ENCODE measurements around the gene SAMD11. TPM values are rescaled to one million over a fixed set of nuclear protein-coding genes. Genes with fewer than 3 reads are reported as not detected.
"Not testable (repeated sequence)": the region's sequence is repeated elsewhere in the genome, so short reads cannot be mapped to it uniquely, and the experiment has no call there.

The SAMD11 gene
- total RNA-seq, 4 donors from 2014 or later, result 1.0 to 40.7 (median 13.8) TPM

GRCh38 chr1:983798-984475, 60.2 kb downstream of the SAMD11 start:
- DNase-seq, result peak; percentile 31 to 58
- Histone ChIP-seq H3K4me1 (no peaks in the 10 kb centered on the region), H3K27me3 (no peaks in the 10 kb centered on the region), H3K9me3 (no peaks in the 10 kb centered on the region), H3K36me3 (no peaks in the 10 kb centered on the region), H3K4me3 (no peak overlapping the region), H3K27ac (no peak overlapping the region)
- TF ChIP-seq, protein P1, sequence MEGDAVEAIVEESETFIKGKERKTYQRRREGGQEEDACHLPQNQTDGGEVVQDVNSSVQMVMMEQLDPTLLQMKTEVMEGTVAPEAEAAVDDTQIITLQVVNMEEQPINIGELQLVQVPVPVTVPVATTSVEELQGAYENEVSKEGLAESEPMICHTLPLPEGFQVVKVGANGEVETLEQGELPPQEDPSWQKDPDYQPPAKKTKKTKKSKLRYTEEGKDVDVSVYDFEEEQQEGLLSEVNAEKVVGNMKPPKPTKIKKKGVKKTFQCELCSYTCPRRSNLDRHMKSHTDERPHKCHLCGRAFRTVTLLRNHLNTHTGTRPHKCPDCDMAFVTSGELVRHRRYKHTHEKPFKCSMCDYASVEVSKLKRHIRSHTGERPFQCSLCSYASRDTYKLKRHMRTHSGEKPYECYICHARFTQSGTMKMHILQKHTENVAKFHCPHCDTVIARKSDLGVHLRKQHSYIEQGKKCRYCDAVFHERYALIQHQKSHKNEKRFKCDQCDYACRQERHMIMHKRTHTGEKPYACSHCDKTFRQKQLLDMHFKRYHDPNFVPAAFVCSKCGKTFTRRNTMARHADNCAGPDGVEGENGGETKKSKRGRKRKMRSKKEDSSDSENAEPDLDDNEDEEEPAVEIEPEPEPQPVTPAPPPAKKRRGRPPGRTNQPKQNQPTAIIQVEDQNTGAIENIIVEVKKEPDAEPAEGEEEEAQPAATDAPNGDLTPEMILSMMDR (IDR thresholded peaks at IDR 0.05), result peak; percentile 65 to 97 (median 82)
- TF ChIP-seq POLR2A (IDR thresholded peaks at IDR 0.05), result no peak
- intact Hi-C loops (cut with DNase I; ENCODE audit: low total_unique reads), result loop anchor here (10.0 kb wide), 1 partner anchor 81 kb away; no protein-coding TSS in a partner anchor

DNA sequence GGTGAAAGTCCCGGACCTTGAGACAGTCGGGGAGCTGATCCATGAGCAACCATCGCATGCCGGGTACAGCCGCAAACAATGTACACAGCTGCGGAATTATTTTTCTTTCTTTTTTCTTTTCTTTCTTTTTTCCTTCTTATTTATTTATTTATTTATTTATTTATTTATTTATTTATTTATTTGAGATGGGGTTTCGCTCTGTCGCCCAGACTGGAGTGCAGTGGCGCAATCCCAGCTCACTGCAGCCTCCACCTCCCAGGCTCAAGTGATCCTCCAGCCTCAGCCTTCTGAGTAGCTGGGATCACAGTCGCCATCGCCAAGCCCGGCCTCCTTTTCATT, 60.7 kb downstream of the SAMD11 start:
- H3K27ac ChIP-seq, result no peak overlapping the region
- H3K4me3 ChIP-seq, result no peak overlapping the region
- H3K4me1 ChIP-seq, result no peaks in the 10 kb centered on the region
- no peak for DNase-seq
- no peaks in the 10 kb centered on the region for H3K27me3 ChIP-seq
- intact Hi-C loops (cut with DNase I; ENCODE audit: low total_unique reads), result loop anchor here (10.0 kb wide), 1 partner anchor 80 kb away; no protein-coding TSS in a partner anchor
- H3K36me3 ChIP-seq, result no peaks in the 10 kb centered on the region
- TF ChIP-seq, protein P1 (IDR thresholded peaks at IDR 0.05), result no peak
- no peak for TF ChIP-seq POLR2A (IDR thresholded peaks at IDR 0.05)
- no peaks in the 10 kb centered on the region for H3K9me3 ChIP-seq

GRCh38 chr1:985126-985525, 61.4 kb downstream of the SAMD11 start:
- peak in 1 of 2 donors; percentile 13 for DNase-seq
- Histone ChIP-seq H3K27me3 (no peaks in the 10 kb centered on the region), H3K4me1 (no peaks in the 10 kb centered on the region), H3K9me3 (no peaks in the 10 kb centered on the region), H3K4me3 (no peak overlapping the region), H3K27ac (no peak overlapping the region), H3K36me3 (no peaks in the 10 kb centered on the region)
- TF ChIP-seq, protein P1 (IDR thresholded peaks at IDR 0.05), result no peak
- TF ChIP-seq POLR2A (IDR thresholded peaks at IDR 0.05), result no peak
- intact Hi-C loops (cut with DNase I; ENCODE audit: low total_unique reads), result loop anchor here (10.0 kb wide), 1 partner anchor 80 kb away; no protein-coding TSS in a partner anchor

- intact Hi-C loops (cut with DNase I; ENCODE audit: low total_unique reads), result loop anchor here (10.0 kb wide), 1 partner anchor 77 kb away; no protein-coding TSS in a partner anchor
These were observed 64.3 kb downstream of the SAMD11 start for GRCh38 chr1:988061-988460.

DNA sequence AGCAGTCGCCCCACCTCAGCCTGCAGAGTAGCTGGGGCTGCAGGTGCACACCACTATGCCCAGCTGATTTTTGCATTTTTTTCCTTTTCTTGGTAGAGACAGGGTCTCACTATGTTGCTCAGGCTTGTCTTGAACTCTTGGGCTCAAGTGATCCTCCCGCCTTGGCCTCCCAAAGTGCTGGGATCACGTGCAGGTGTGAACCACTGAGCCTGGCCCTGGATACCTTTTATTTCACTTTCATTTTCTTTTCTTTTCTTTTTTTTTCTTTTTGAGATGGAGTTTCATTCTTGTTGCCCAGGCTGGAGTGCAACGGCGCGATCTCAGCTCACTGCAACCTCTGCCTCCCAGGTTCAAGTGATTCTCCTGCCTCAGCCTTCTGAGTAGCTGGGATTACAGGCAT, 67.6 kb downstream of the SAMD11 start:
- DNase-seq; H3K4me3 ChIP-seq; H3K27me3 ChIP-seq; H3K9me3 ChIP-seq; H3K4me1 ChIP-seq; intact Hi-C loops (cut with DNase I; ENCODE audit: low total_unique reads); H3K27ac ChIP-seq; H3K36me3 ChIP-seq: not testable (repeated sequence)

More at GRCh38 chr1:988061-988460, 64.3 kb downstream of the SAMD11 start:
- not testable (repeated sequence) for H3K27ac ChIP-seq, H3K4me3 ChIP-seq, DNase-seq, H3K27me3 ChIP-seq, H3K36me3 ChIP-seq, H3K9me3 ChIP-seq, H3K4me1 ChIP-seq

DNA sequence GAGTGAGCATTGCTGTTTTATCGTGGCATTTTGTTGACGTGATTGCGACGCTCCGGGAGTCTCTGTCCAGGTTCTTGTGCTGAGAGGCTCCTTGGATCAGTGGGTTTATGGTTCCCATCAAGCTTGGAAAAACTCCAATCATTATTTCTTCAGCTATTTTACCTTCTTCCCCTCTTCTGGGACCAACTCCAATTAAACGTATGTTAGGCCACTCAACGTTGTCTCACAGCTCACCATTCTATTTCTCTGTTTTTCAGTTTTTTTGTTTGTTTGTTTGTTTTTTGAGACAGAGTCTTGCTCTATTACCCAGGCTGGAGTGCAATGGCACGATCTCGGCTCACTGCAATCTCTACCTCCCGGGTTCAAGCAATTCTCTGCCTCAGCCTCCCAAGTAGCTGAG, 68.2 kb downstream of the SAMD11 start:
- intact Hi-C loops (cut with DNase I; ENCODE audit: low total_unique reads), result no loop called here
- H3K9me3 ChIP-seq, result no peaks in the 10 kb centered on the region
- no peaks in the 10 kb centered on the region for H3K27me3 ChIP-seq
- no peak overlapping the region for H3K4me3 ChIP-seq
- H3K36me3 ChIP-seq, result no peaks in the 10 kb centered on the region
- no peak overlapping the region for H3K27ac ChIP-seq
- TF ChIP-seq POLR2A (IDR thresholded peaks at IDR 0.05), result no peak
- H3K4me1 ChIP-seq, result no peaks in the 10 kb centered on the region
- no peak for DNase-seq
